Fibroblast of skin of left biceps (primary cell): ENCODE measurements around the gene ZNF384.

Source experiments
- DNase-seq, 2 experiments: peaks; one replicate each; pipeline ENCODE4 v3.0.0-alpha.2; 2013; ENCODE audit warnings: low read depth in 2 of 2

The ZNF384 gene

GRCh38 chr12:6620885-6621274 lies 68.3 kb downstream of the ZNF384 start:
- DNase-seq, result no peak

- DNase-seq, result no peak
Measured at GRCh38 chr12:6620137-6620884, 68.9 kb downstream of the ZNF384 start.

GRCh38 chr12:6618483-6619225 lies 70.5 kb downstream of the ZNF384 start:
- DNase-seq, result no peak
